G401 (cell line): Measurements from ENCODE around the gene G2E3. TPM values are rescaled to one million over a fixed set of nuclear protein-coding genes. Genes with fewer than 3 reads are reported as not detected.
"Not testable (repeated sequence)": the region's sequence is repeated elsewhere in the genome, so short reads cannot be mapped to it uniquely, and the experiment has no call there.

Experiments
- DNase-seq: peaks from one replicate; pipeline ENCODE4 v3.0.0-alpha.2; 2015; ENCODE audit warnings: low spot score
- in situ Hi-C: cut with HindIII; loops from 2 replicates; pipeline ENCODE4 v1.10.0; 2016; ENCODE audit warnings: low sequenced_read_pairs, mixed read lengths
- total RNA-seq: library from RNA; depleted of rRNA; stranded (reverse); fragments of >200 nt; shearing (Covaris generic); gene quantifications from 2 replicates; pipeline ENCODE4 v1.2.3, GENCODE V29; 2014; rRNA removed

The G2E3 gene, protein sequence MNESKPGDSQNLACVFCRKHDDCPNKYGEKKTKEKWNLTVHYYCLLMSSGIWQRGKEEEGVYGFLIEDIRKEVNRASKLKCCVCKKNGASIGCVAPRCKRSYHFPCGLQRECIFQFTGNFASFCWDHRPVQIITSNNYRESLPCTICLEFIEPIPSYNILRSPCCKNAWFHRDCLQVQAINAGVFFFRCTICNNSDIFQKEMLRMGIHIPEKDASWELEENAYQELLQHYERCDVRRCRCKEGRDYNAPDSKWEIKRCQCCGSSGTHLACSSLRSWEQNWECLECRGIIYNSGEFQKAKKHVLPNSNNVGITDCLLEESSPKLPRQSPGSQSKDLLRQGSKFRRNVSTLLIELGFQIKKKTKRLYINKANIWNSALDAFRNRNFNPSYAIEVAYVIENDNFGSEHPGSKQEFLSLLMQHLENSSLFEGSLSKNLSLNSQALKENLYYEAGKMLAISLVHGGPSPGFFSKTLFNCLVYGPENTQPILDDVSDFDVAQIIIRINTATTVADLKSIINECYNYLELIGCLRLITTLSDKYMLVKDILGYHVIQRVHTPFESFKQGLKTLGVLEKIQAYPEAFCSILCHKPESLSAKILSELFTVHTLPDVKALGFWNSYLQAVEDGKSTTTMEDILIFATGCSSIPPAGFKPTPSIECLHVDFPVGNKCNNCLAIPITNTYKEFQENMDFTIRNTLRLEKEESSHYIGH
- 22.7 and 41.9 TPM in 2 replicates for total RNA-seq

DNA sequence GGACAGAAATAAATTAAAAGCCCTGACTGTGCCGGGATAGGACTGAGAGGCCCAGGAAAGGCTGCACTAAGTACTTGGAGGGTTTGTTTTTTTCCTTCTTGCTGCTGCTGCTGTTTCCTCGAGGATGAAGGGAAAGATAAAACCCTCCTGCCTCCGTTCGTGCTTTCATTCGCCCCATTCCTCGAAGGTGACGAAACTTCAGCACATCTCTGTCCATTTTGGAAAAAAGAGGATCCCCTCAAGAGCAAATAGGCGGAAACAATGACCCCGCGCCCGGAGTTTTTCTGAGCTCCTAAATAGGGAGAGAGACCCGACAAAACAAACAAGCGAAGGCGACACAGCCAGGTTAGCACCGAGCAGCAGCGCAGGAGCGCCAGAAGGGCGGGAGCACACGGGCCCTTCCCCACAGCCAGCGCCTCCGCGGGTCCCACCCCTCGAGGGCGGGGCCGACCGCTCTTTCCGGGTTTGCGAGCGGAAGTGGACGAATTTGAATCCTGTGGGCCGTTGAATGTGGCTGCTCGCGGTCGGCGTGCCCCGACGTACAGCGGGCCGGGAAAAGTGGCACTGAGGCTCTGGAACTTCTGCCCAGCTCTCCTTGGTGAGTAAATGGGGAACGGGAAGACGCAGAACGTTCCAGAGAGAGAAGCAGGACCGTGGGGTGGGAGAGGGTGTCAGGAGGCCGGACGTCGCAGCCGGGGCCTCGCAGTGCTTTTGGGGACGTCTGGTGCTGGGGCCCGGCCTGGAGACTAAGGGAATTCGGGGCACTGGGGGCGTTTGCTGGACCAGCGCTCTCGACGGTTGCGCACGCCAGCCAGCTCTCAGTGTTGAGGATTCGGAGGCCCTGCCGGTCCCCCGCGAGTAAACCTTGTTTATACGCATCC, at the start of gene G2E3:
G2E3 (plus strand) TSS at position 484 of the 881 bp plus-strand sequence. CDS start 21,922 bp downstream, outside the sequence.
- in situ Hi-C loops, result no loop called here
- DNase-seq, result peak; percentile 89

DNA sequence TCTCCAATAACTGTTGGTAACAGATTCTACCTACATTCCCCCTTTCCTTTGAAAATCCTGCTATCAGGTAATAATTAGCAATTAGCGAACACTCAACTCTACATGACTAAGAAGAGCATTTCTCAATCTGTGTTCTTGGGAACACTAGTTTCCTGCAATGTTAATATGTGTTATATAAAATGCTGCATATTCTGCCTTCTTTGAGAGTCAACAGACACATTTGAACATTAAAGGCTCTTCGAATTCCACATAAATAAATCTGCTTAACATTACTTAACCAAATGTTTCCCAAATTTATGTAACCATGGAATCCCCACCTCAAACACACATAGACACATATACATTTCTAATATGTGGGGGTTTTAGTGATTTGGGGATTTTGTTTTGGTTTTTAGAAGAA, 41.2 kb upstream of the G2E3 start:
- in situ Hi-C loops, result no loop called here
- no peak for DNase-seq

DNA sequence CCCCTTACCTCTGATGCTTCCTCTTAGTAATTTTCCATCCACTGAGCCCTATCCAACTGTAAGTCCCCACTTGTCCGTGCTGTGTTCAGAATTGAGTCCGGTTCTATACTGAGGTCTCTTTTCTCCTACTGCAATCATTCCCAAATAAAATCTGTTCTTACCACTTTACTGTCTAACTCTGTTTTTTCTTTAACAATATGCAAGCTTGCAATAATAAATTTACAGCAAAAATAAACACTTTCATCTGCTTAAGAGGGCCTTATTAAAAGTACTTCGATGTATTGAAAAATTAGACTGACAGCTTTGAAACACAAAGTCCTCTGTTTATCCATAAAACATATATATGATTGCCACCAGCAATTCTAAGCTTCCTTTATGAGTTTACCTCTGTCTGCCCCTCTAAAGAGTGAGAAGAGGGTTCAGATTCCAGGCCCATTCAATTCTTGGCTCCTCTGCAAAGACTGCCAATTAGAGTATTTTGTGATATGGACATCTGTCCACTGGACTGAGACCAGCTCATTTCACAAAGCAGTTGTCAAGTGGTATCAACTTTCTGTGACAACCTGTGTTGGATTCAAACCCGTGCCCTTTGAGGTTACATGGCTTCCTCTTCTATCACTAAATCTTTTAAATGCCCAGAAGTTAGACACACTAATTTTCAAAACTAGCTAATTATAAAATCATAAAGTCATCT, 39.9 kb upstream of the G2E3 start:
- in situ Hi-C loops, result no loop called here
- no peak for DNase-seq

DNA sequence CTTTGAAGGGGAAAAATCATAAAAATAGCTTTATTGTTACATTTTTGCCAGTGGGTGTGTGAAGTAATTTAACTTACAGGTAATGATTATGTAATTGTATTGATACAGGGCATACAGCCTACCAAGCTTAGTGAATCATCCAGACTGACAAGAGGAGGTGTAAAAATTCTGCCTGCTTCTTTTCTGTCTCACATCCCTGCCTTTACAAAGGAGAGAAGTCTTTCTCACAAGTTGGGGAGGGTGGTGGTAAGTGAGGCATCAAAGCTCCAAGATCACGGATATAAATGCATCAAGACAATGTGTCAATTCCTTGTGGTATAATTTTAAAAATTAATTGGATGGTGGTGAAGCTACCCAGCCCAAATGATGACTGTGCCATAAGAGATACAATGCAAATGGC, 39.0 kb upstream of the G2E3 start:
- in situ Hi-C loops, result no loop called here
- no peak for DNase-seq

DNA sequence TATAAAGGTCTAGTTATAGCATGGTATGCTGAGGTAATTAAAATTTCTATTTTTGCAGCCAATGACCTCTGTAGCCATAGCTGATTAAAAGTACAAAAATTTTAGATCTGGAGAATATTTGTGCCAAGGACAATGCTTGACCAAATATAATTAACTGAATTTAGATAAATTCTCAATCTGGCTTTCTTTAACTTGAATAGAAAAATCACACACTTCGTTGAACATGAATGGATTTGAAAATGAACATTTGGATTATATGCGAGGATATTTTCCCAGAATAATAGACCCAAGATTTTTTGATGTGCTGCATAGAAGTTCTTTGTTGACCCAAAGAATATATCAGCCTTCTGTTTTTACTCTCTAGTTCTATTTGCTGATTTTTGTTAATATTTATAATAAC, 38.4 kb upstream of the G2E3 start:
- in situ Hi-C loops, result no loop called here
- no peak for DNase-seq

DNA sequence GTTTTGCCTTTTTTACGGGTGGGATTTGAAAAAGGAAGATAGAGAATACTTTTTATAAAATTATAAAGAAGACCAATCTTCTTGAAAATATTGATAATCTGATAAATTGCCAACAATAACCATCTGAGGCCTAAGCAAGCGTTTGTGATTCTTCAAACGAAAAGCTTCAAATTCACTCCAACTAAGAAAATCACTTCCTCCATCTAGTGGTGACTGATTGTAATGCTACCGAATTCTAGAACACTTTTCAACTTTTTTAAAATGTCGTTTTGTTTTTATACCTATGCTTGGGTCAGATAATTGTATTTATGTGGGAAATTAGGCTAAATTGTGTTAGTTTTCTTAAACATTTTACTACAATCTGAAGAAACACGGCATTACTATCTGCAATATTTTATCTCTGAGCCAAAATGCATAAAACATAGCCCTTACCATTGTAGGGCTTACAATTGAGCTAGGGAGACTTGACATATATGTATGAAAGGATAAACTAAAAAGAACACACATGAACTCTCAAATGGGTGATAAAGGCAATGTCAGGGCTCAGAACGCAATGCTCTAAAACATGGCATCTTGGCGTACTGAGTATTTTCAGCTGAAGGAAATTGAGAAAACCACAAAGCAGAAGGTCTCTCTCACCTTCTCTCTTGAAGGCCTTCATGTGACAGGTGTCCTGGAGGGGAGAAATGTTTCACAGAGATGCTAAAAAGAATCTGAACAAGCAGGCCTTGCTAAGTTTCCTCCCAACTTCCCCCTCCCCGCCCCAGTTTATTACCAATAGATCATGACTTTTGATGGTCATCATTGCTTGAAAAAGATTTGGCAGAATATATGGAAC, 36.8 kb upstream of the G2E3 start:
- peak; percentile 44 for DNase-seq
- in situ Hi-C loops, result no loop called here

DNA sequence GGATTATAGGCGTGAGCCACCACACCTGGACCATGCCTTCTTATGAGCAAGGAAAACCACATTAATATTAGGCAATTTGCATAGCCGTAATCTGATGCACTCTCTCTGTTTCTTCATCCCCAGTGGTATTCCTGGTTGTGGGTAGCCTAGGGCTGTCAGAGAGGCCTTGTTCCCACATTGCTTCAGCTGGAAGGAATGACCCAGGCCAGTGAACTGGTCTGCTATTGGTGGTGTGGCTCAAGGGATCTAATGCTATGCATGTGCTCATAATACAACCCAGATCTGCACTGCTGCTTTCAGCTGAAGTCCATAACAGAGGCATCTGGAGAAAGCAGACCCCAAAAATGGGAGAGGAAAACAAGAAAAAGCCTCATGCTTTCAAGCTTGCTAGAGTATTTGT, 33.1 kb upstream of the G2E3 start:
- in situ Hi-C loops, result no loop called here
- DNase-seq, result no peak

DNA sequence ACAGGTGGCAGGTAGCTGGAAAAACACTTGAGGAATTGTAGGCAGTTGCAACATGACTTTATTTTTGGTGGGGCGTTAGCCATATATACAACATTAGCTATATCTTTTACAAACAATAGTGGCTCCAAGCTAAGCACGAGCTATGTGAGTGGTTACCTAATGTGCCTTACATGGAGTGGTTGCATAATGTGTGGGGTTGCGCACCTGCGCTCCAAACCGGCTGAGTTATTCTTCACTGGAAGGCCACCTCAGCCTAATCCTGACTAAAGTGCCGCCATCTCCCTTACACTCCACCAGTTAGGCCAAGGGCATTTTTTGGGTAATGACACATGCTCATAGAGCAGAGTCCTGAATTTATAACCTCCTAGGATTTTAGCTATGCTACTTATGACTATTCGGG, 31.8 kb upstream of the G2E3 start:
- in situ Hi-C loops, result no loop called here
- no peak for DNase-seq

DNA sequence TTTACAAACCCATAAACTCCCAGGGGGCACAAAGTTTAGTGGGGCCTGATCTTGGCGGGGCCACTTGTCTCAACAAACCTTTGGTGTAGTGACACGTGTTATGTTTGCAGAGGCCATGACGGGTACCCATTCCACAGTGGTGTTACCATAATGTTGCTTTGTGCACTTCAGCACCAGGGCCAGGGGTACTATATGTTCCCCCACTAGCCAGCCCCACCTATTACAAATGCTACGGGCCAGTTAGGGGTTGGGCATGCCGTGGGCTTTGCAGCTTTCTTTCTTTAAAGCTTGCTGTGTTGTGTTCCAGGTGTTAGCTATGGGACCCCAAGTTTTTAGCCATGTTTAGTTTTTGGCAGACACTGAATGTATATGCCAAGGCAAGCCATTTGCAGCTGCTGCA, 30.8 kb upstream of the G2E3 start:
- in situ Hi-C loops, result no loop called here
- no peak for DNase-seq

DNA sequence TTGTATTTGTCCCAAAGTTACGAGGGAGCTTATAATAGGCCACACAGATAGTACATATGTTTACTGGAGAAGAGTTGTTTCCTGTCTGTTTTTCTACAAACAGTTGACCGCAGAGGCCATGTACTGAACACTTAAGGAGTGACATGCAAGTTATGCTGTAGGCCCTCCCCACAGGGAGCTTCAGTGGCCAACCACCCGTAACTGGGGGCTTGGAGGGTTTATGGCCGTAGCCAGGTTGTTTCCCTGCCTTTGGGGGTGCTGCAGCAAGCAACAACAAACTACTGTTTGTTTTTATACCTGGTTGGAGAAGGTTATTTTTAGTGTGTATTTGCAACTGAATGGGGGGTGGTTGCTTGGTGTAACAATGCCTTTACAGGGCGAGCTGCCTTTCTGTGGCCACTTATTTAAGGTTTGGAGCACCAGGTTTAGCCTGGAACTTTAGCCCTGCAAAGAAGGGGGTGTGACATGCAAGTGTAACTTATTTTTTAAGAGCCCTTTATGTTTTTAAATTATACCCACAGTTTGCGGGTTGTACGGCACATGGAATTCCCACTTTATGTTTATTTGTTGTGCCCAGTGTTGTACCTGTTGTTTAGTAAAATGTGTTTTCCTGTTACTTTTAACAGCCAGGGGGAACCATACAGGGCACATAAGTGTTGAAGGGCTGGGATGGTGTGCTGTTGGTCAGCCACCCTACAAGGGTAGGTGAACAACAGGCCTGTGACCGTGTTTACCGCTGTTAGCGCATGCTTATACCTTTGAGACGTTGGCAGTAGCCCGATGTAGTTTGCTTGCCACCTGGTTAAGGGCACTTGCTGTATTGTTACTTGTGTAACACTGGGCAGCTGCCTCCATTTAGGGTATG, 29.9 kb upstream of the G2E3 start:
- DNase-seq, result no peak

DNA sequence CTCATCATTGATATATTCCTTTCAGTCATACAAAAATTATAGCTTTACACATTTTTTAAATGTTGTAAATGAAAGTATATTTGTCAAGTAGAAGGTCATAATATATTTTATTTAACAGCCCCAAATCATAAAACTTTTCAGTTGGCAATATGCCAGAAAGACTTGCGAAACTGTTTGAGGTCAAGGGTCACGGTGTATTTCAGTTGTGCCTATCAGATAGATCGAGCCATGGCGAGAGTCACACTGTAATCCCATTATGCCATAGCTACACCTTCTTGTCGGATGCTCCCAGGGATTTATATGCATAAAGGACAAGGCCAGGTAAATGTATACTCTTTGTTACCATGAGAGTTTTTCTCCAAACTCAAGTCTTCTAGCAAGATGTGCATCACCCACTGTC, 26.7 kb upstream of the G2E3 start:
- in situ Hi-C loops, result no loop called here
- no peak for DNase-seq

More for the DNA sequence above, 29.9 kb upstream of the G2E3 start:
- in situ Hi-C loops, result no loop called here

DNA sequence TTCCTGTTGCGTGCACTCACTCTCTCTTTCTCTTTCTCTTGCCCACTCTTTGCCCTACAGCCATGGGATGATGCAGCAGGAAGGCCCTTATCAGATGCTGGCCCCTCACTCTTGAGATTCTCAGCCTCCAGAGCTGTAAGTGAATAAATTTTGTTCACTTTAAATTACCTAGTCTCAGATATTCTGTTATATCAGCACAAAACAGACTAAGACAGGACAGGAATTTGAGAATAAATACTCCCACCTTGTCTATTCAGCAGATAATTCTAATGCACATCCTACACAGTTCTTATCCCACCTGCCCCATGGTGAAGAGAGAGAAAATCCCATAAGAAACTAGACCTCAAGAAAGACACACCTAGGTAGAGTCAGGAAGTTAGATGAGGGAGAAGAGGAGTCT, 25.8 kb upstream of the G2E3 start:
- in situ Hi-C loops, result no loop called here
- no peak for DNase-seq

DNA sequence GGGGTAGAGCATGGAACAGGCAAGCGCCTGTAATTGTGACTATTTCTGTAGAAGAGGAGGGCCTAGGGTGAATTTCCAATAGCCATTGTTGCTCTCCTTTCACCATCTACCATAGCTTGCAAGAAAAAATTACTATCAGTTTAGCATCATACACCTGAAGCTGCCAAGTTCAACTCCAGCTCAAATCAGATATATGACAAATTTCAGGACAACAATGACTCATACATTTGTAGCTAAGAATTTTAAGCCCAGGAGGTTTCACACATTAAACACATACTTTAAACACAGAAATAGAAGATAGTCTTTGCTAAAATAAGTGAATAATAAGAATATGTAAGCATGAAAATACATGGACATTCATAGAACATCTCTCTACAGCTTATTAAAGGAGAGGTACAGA, 17.6 kb upstream of the G2E3 start:
- in situ Hi-C loops, result no loop called here
- DNase-seq, result no peak

DNA sequence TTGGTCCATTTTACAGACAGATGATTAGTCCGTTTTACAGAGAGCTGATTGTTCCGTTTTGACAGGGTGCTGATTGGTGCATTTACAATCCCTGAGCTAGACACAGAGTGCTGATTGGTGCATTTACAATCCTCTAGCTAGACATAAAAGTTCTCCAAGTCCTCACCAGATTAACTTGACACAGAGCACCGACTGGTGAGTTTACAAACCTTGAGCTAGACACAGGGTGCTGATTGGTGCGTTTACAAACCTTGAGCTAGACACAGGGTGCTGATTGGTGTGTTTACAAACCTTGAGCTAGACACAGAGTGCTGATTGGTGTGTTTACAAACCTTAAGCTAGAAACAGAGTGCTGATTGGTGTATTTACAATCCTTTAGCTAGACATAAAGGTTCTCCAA, 12.2 kb upstream of the G2E3 start:
- in situ Hi-C loops, DNase-seq: not testable (repeated sequence)

DNA sequence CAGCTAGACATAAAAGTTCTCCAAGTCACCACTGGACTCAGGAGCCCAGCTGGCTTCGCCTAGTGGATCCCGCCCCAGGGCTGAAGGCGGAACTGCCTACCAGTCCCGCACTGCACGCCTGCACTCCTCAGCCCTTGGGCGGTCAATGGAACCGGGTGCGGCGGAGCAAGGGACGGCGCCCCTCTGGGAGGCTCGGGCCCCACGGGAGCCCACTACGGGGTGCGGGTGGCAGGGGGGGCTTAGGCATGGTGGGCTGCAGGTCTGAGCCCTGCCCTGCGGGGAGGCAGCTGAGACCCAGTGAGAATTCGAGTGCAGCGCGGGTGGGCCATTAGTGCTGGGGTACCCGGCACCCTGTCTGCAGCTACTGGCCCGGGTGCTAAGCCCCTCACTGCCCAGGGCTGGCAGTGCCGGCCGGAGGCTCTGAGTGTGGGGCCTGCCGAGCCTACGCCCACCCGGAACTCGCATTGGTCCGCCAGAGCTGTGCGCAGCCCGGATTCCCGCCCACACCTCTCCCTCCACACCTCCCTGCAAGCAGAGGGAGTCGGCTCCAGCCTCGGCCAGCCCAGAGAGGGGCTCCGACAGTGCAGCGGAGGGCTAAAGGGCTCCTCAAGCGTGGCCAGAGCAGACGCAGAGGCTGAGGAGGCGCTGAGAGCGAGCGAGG, 11.4 kb upstream of the G2E3 start:
- no peak for DNase-seq
- in situ Hi-C loops, result no loop called here

DNA sequence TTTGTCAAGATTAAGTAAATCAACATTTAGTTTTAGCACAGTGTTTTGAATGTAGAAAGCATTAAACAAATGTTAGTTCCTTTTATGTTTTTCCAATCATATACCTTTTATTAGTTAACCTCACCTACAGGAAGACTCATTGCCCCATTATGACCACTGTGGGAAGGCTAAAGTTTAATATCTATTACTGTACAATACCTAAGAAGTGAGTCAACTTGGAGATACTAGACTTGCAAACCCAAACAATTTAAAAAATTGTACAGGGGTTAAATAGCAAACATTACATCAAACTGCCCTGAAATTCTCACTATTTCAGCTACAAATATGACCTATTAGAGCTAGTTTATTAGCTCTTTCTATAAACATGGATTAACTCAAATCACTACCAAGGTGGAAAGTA, 8.6 kb upstream of the G2E3 start:
- in situ Hi-C loops, result no loop called here
- DNase-seq, result no peak

DNA sequence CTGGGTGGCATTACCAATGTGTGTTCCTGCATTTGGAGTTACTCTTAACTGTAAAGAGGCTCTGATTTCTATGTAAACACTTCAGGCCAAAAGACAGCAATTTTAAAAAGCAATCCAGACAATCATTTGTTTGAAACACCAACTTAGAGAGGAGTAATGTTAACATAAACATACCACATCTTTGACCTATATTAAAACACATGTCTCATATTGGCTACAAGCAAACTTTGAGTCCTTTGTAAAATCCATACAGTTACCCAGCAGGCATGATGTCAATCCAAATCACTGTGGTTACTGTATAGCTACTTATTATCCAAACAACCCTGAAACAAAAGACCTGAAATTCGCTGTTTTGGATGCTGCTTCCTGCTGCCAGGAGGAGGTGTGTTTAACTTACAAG, 7.5 kb upstream of the G2E3 start:
- in situ Hi-C loops, result no loop called here
- DNase-seq, result no peak
